ENCODE results near the gene TNK2. TPM values are rescaled to one million over a fixed set of nuclear protein-coding genes. Genes with fewer than 3 reads are reported as not detected.

The TNK2 gene
- total RNA-seq, 1 experiment from 2014 or later = 72.3 TPM

- CTCF ChIA-PET = interaction anchor here (1.3 kb wide), 1 partner anchor 40 kb away, joined by 4 read pairs; no protein-coding TSS in a partner anchor
- intact Hi-C loops (cut with micrococcal nuclease; ENCODE audit: unreplicated experiment) (no loop called here), in situ Hi-C loops (cut with HindIII; ENCODE audit: low pct_unique_long_range_greater_than_20kb, low sequenced_read_pairs) (no loop called here)
- H3K27me3 ChIP-seq (ENCODE audit: control insufficient read depth, insufficient read depth, low read length) = no peaks in the 10 kb centered on the region
- DNase-seq (ENCODE audit: low read depth, low spot score) (no peak), ATAC-seq (no peak)
- POLR2A ChIA-PET = no interaction called here
- H3K4me3 ChIP-seq (ENCODE audit: low read depth in 2 of 2, low read length in 2 of 2) = no peak overlapping the region
- peaks cover 14% of the 10 kb centered on the region for H3K4me1 ChIP-seq (ENCODE audit: control insufficient read depth, insufficient read depth, low read length)
- TF ChIP-seq SIN3A (IDR thresholded peaks at IDR 0.05; ENCODE audit: borderline replicate concordance, insufficient read depth, low read depth, low read length) (no peak), TCF7L2 (IDR thresholded peaks at IDR 0.05; ENCODE audit: low read depth, low read length) (no peak), CTCF (IDR thresholded peaks at IDR 0.05) (no peak), POLR2AphosphoS5 (IDR thresholded peaks at IDR 0.05; ENCODE audit: low read depth, low read length) (no peak)
- TF ChIP-seq, protein P1, sequence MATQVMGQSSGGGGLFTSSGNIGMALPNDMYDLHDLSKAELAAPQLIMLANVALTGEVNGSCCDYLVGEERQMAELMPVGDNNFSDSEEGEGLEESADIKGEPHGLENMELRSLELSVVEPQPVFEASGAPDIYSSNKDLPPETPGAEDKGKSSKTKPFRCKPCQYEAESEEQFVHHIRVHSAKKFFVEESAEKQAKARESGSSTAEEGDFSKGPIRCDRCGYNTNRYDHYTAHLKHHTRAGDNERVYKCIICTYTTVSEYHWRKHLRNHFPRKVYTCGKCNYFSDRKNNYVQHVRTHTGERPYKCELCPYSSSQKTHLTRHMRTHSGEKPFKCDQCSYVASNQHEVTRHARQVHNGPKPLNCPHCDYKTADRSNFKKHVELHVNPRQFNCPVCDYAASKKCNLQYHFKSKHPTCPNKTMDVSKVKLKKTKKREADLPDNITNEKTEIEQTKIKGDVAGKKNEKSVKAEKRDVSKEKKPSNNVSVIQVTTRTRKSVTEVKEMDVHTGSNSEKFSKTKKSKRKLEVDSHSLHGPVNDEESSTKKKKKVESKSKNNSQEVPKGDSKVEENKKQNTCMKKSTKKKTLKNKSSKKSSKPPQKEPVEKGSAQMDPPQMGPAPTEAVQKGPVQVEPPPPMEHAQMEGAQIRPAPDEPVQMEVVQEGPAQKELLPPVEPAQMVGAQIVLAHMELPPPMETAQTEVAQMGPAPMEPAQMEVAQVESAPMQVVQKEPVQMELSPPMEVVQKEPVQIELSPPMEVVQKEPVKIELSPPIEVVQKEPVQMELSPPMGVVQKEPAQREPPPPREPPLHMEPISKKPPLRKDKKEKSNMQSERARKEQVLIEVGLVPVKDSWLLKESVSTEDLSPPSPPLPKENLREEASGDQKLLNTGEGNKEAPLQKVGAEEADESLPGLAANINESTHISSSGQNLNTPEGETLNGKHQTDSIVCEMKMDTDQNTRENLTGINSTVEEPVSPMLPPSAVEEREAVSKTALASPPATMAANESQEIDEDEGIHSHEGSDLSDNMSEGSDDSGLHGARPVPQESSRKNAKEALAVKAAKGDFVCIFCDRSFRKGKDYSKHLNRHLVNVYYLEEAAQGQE (IDR thresholded peaks at IDR 0.05; ENCODE audit: insufficient read depth in 1 of 2, low read depth in 2 of 2, low read length in 1 of 2) = no peak
- BruUV-seq (replicated peaks) = no TSS peak
- no peaks in the 10 kb centered on the region for H3K36me3 ChIP-seq (ENCODE audit: control insufficient read depth, insufficient read depth, low read length)
- H3K27ac ChIP-seq (ENCODE audit: low read length) = no peak overlapping the region
- no peaks in the 10 kb centered on the region for H3K9me3 ChIP-seq (ENCODE audit: control insufficient read depth, insufficient read depth, low read depth, low read length)
These were observed 18.5 kb downstream of the TNK2 start for GRCh38 chr3:195889870-195890295.

- no peak overlapping the region for H3K4me3 ChIP-seq (ENCODE audit: low read depth in 2 of 2, low read length in 2 of 2)
- in situ Hi-C loops (cut with HindIII; ENCODE audit: low pct_unique_long_range_greater_than_20kb, low sequenced_read_pairs) = no loop called here
- DNase-seq (ENCODE audit: low read depth, low spot score) (no peak), ATAC-seq (no peak)
- peaks cover 10% of the 10 kb centered on the region for H3K4me1 ChIP-seq (ENCODE audit: control insufficient read depth, insufficient read depth, low read length)
- no peaks in the 10 kb centered on the region for H3K36me3 ChIP-seq (ENCODE audit: control insufficient read depth, insufficient read depth, low read length)
- H3K27ac ChIP-seq (ENCODE audit: low read length) = no peak overlapping the region
- intact Hi-C loops (cut with micrococcal nuclease; ENCODE audit: unreplicated experiment) = no loop called here
- POLR2A ChIA-PET = no interaction called here
- TF ChIP-seq TCF7L2 (IDR thresholded peaks at IDR 0.05; ENCODE audit: low read depth, low read length) = no peak
- TF ChIP-seq CTCF (IDR thresholded peaks at IDR 0.05) = no peak
- TF ChIP-seq POLR2AphosphoS5 (IDR thresholded peaks at IDR 0.05; ENCODE audit: low read depth, low read length) = no peak
- no peak for TF ChIP-seq SIN3A (IDR thresholded peaks at IDR 0.05; ENCODE audit: borderline replicate concordance, insufficient read depth, low read depth, low read length)
- TF ChIP-seq, protein P1 (IDR thresholded peaks at IDR 0.05; ENCODE audit: insufficient read depth in 1 of 2, low read depth in 2 of 2, low read length in 1 of 2) = no peak
- H3K9me3 ChIP-seq (ENCODE audit: control insufficient read depth, insufficient read depth, low read depth, low read length) = no peaks in the 10 kb centered on the region
- H3K27me3 ChIP-seq (ENCODE audit: control insufficient read depth, insufficient read depth, low read length) = no peaks in the 10 kb centered on the region
- no TSS peak for BruUV-seq (replicated peaks)
- CTCF ChIA-PET = interaction anchor here (1.3 kb wide), 1 partner anchor 40 kb away, joined by 4 read pairs; no protein-coding TSS in a partner anchor
These were observed 19.1 kb downstream of the TNK2 start for GRCh38 chr3:195888981-195889869.

Measured in Panc1 (cell line).